GM12864 (cell line): ENCODE data around the gene AMDHD2.

Experiments
- DNase-seq: peaks from one replicate; pipeline ENCODE4 v3.0.0-alpha.2; 2011; ENCODE audit warnings: low read depth
- H3K4me3 ChIP-seq: 2 replicates; pipeline ENCODE4 v1.5.1; 2011; ENCODE audit warnings: mild to moderate bottlenecking, low read depth, low read length, control low read depth
- TF ChIP-seq, protein P1 (sequence below): IDR thresholded peaks from 2 replicates; pipeline ENCODE4 v1.5.1; 2011; ENCODE audit warnings: low read depth, mild to moderate bottlenecking, moderate library complexity, low read length, control low read depth, inconsistent platforms; ENCODE audit errors: missing control alignments

Gene AMDHD2

GRCh38 chr16:2514333-2515179 lies 5.6 kb upstream of the AMDHD2 start:
- H3K4me3 ChIP-seq = peak overlapping the region; percentile 60
- DNase-seq = no peak
- TF ChIP-seq, protein P1, sequence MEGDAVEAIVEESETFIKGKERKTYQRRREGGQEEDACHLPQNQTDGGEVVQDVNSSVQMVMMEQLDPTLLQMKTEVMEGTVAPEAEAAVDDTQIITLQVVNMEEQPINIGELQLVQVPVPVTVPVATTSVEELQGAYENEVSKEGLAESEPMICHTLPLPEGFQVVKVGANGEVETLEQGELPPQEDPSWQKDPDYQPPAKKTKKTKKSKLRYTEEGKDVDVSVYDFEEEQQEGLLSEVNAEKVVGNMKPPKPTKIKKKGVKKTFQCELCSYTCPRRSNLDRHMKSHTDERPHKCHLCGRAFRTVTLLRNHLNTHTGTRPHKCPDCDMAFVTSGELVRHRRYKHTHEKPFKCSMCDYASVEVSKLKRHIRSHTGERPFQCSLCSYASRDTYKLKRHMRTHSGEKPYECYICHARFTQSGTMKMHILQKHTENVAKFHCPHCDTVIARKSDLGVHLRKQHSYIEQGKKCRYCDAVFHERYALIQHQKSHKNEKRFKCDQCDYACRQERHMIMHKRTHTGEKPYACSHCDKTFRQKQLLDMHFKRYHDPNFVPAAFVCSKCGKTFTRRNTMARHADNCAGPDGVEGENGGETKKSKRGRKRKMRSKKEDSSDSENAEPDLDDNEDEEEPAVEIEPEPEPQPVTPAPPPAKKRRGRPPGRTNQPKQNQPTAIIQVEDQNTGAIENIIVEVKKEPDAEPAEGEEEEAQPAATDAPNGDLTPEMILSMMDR = no peak

DNA sequence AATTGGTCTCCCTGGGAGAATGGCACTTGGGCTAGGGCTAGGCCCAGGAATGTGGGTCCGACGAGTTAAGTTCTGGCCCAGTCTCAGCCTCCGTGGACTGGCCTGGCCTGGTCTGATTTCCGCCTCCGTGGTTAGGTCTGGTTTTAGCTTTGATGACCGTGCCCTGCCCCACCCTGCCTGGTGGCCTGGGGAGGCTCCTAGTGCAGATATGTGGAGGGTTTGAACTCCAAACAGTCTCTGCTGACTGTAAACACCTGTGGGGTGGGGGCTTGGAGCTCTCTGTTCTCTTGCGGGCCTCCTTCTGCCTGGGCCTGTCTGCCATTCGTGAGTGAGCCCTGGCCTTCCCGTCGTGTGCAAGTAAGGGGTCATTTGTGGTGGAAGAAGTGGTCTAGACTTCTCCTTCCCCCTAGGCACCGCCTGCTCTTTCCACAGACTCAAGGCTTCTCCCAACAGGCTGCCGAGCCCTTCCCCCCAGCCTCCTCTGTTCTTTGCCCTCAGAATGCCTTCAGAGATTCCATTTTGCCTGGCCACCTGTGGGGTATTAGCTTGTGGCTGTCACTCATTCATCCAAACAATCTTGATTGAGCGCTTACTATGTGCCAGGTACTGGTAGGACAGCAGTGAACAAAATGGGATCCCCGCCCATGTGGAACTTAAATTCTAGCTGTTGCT lies 4.9 kb upstream of the AMDHD2 start:
- peak overlapping the region; percentile 60 for H3K4me3 ChIP-seq
- TF ChIP-seq, protein P1 = no peak
- no peak for DNase-seq

DNA sequence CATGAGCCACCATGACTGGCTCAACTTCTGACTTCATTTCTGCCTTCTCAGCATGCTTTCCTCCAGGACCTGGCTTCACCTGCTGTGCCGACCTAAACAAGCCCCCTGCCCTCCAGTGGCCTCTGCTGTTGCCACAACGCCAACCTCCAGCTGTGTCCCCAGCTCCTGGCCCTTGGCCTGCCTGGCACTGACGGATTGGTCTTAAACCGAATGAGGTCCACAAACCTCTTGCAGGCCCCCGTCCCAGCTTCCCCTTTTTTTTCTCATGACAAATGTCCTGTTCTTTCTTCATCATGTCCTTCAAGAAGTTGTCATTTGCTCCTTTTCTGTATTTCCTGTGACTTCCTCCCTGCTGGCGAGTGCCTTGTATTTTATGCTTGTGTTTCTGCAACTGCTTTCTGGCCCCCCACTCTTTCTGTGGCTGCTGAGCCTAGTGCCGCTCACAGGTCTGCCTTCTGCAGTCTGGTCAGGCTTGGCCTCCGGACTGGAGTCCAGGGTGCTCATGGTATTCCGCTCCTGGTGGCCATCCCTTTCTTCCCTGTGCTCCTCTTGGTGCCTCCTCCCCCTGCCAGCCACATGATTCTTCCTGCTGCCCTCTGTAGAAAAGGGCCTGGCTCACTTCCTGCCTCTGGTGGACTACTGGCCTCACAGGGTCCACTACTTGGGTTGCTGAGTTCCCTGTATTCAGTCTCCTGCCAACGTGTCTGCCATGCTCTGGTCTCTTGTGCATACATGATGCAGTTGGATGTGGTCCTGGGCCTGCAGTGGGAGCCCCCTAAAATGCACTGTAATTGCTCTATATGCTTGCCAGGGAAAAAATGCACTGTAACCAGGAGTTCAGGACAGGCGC lies 3.6 kb upstream of the AMDHD2 start:
- TF ChIP-seq, protein P1 = no peak
- H3K4me3 ChIP-seq = no peak overlapping the region
- DNase-seq = no peak

DNA sequence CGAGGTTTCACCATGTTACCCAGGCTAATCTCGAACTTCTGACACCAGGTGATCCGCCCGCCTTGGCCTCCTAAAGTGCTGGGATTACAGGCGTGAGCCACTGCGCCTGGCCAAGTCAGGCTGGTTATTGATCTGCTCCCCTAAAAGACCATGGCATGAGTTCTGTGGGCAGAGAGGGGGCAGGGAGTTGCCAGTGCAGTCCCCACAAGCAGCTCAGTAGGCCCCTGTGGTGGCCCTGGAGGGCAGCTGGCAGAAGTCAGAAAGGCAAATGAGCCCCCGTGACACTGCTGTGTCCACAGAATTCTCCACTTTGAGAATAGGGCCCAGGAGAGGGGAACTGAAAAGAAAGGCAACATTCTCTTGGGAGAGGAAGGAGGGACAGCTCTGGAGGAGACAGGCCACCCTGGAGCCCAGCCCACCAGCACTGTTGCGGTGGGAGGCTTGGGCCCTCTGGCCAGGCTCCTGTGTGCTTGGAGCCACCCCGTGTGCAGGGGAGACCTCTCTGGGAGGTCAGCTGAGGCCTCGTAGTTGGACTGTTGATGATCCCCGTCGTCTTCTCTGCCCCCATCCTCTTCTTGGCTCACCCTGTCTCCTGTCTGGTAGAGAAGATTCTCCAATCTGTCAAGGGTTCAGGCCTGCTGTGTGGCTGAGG lies 2.1 kb upstream of the AMDHD2 start:
- no peak for DNase-seq
- TF ChIP-seq, protein P1 = no peak
- no peak overlapping the region for H3K4me3 ChIP-seq

DNA sequence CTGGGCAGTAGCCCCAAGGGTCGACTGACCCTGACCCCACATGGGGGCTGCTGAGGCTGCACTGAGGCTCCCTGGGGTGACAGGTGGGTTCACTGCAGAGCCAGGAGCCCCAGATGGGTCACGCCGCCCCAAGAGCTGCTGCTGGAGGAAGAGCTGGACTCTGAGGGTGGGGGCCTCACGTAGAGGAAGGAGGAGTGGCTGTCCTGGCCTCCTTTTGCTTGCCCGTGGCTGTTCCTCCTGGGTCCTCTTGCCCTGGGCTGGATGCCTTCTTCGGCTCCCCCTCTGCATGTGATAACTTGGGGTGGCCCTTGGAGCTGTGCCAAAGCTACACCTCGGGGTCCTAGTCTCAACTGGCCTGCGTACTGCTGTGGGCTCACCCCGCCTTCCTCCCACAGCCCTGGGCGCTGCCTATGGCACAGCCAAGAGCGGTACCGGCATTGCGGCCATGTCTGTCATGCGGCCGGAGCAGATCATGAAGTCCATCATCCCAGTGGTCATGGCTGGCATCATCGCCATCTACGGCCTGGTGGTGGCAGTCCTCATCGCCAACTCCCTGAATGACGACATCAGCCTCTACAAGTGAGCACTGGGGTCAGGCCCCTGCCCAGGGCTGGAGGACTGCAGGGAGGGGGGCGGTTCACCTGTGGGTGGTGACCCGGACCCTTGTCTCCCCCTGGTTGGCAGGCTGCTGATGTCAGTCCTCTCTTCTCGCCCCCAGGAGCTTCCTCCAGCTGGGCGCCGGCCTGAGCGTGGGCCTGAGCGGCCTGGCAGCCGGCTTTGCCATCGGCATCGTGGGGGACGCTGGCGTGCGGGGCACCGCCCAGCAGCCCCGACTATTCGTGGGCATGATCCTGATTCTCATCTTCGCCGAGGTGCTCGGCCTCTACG lies 1.1 kb upstream of the AMDHD2 start:
- H3K4me3 ChIP-seq = no peak overlapping the region
- TF ChIP-seq, protein P1 = no peak
- no peak for DNase-seq

GRCh38 chr16:2519711-2520080 lies 475 bp upstream of the AMDHD2 start:
- no peak for DNase-seq
- TF ChIP-seq, protein P1 = no peak
- H3K4me3 ChIP-seq = no peak overlapping the region; the same call in 1 of the 2 replicates
